Hepatocyte (in vitro differentiated cells): ENCODE results near the gene VAMP4.

ENCODE experiments used
- CTCF ChIP-seq: fragments of 200-600 bp; sonication (generic); IDR thresholded peaks from 2 replicates; pipeline ENCODE4 v1.5.1; 2016; ENCODE audit warnings: antibody characterized with exemption, mild to moderate bottlenecking; ENCODE audit not compliant: poor library complexity
- EZH2 ChIP-seq: fragments of 200-600 bp; sonication (generic); IDR thresholded peaks from 2 replicates; pipeline ENCODE4 v1.6.1; 2016; ENCODE audit warnings: antibody characterized with exemption, mild to moderate bottlenecking, borderline replicate concordance

- TF ChIP-seq CTCF: no peak
- TF ChIP-seq EZH2: no peak
Observed at GRCh38 chr1:171655746-171656116, 86.1 kb downstream of the VAMP4 start.
